Activated CD8-positive, alpha-beta memory T cell treated with anti-CD3 and anti-CD28 coated beads, Interleukin-2, amount 10 ng/mL, durations not matched to agents 7 days and 5 days (primary cell): Measurements from ENCODE around the gene PGM2. TPM values are rescaled to one million over a fixed set of nuclear protein-coding genes. Genes with fewer than 3 reads are reported as not detected.

Experiments
- ATAC-seq: fragments of 150-1000 bp; cut with Tn5 transposase; one replicate; pipeline ENCODE4 v1.10.0; 2021; ENCODE audit warnings: moderate library complexity
- CTCF ChIA-PET: fragments of 350-600 bp; sonication (Branson Sonifier 250); formaldehyde crosslinking; loops from one replicate; lab custom pipeline; 2021; ENCODE audit warnings: antibody characterized with exemption; lab: Charles Lee
- DNase-seq: peaks from one replicate; pipeline ENCODE4 v3.0.0-alpha.2; 2020
- H3K27ac Mint-ChIP-seq: one replicate; pipeline ENCODE4 v1.8.0; 2021; ENCODE audit warnings: mild to moderate bottlenecking, mixed read lengths
- H3K27me3 Mint-ChIP-seq: one replicate; pipeline ENCODE4 v1.8.0; 2021; ENCODE audit warnings: mixed read lengths
- H3K36me3 Mint-ChIP-seq: one replicate; pipeline ENCODE4 v1.8.0; 2021; ENCODE audit warnings: mild to moderate bottlenecking, mixed read lengths
- H3K4me1 Mint-ChIP-seq: one replicate; pipeline ENCODE4 v1.8.0; 2021; ENCODE audit warnings: mixed read lengths
- H3K4me3 Mint-ChIP-seq: one replicate; pipeline ENCODE4 v1.8.0; 2021; ENCODE audit warnings: mild to moderate bottlenecking, moderate library complexity, mixed read lengths
- H3K9me3 Mint-ChIP-seq: one replicate; pipeline ENCODE4 v1.8.0; 2022; ENCODE audit warnings: low read depth, mixed read lengths
- total RNA-seq, 2 experiments: library from RNA; stranded (reverse); gene quantifications; one replicate each; pipeline ENCODE4 v1.2.3, GENCODE V29; 2021

PGM2 gene
- total RNA-seq, 2 experiments from 2014 or later: 38.6 to 49.0 TPM

- Mint-ChIP-seq H3K27me3 (peaks cover 11% of the 10 kb centered on the region), H3K4me1 (peaks cover 18% of the 10 kb centered on the region), H3K27ac (no peak overlapping the region), H3K9me3 (no peaks in the 10 kb centered on the region), H3K36me3 (no peaks in the 10 kb centered on the region), H3K4me3 (no peak overlapping the region)
- ATAC-seq: no peak
- CTCF ChIA-PET: interaction anchor here (0.6 kb wide), 1 partner anchor 599 kb away, joined by 3 read pairs; no protein-coding TSS in a partner anchor
- DNase-seq: no peak
Measured at GRCh38 chr4:37881811-37882210, 55.3 kb downstream of the PGM2 start.

DNA sequence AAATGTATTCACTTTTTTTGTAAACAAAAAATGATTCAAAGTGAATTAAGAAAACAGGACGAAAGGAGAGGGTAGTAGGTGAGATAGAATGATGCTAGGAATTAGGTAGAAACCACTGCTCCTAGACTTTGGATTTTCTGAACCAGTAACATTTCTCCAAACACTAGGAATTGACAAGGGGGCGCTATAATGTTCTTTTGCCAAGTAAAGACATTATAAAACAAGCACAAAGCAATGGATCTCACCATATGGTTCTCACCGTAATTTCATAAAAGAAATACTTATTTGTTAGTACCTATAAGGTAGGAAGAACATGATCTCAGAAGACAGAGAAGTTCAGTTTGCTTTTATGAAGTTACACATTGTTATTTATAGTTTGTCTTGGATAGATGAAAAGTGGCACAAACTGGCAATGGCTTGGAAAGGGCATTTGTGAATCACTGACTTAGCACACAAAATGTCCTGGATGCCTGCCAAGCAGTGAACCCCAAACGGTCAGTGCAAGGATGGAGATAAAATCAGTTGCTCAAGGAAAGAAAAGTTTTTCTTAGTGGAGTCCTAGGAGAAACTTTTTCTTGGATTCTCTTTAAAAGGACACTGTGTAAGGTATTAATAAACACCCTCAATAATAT, 56.3 kb downstream of the PGM2 start:
- H3K9me3 Mint-ChIP-seq: no peaks in the 10 kb centered on the region
- CTCF ChIA-PET: no interaction called here
- no peak for DNase-seq

DNA sequence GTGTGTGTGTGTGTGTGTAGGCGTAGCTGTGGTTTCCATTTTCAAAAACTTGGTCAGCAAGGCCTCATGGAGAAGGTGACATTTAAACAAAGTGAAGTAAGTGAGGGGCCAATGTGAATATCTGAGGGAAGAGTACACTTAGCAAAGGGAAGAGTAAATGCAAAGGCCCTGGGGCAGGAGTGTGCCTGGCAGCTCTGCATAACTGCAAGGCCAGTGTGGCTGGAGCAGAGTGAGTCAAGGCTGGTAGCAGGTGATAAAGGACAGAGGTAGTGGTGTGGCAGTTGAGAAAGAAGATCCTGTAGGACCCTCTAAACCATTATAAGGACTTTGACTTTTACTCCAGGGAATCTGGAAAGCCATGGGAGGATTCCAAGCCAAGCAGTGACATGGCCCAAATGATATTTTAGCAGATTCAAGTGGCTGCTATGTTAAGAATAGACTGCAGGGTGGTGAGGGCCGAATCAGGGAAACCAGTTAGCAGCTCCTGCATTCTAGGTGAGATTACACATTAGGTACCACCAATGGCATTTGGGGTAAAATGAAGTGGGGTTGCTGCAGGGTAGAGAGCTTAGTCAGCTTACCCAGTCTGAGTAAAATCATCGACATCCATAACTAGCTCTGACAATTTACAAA, 58.5 kb downstream of the PGM2 start:
- H3K4me3 Mint-ChIP-seq: no peak overlapping the region
- no peaks in the 10 kb centered on the region for H3K36me3 Mint-ChIP-seq
- peak overlapping the region; percentile 26 for H3K27ac Mint-ChIP-seq
- H3K4me1 Mint-ChIP-seq: peaks cover 21% of the 10 kb centered on the region
- no peaks in the 10 kb centered on the region for H3K9me3 Mint-ChIP-seq
- no peak for ATAC-seq
- peaks cover 14% of the 10 kb centered on the region for H3K27me3 Mint-ChIP-seq
- CTCF ChIA-PET: interaction anchor here (0.9 kb wide), 1 partner anchor 10 kb away, joined by 4 read pairs; no protein-coding TSS in a partner anchor
- DNase-seq: no peak

More for the DNA sequence above, 56.3 kb downstream of the PGM2 start:
- ATAC-seq: no peak
- Mint-ChIP-seq H3K27me3 (peaks cover 11% of the 10 kb centered on the region), H3K27ac (no peak overlapping the region), H3K36me3 (no peaks in the 10 kb centered on the region), H3K4me1 (peaks cover 18% of the 10 kb centered on the region), H3K4me3 (no peak overlapping the region)

GRCh38 chr4:37885496-37885895, 59.0 kb downstream of the PGM2 start:
- Mint-ChIP-seq H3K27me3 (peaks cover 17% of the 10 kb centered on the region), H3K4me3 (no peak overlapping the region), H3K27ac (peak overlapping the region; percentile 26), H3K4me1 (peaks cover 21% of the 10 kb centered on the region), H3K36me3 (no peaks in the 10 kb centered on the region), H3K9me3 (no peaks in the 10 kb centered on the region)
- DNase-seq (no peak), ATAC-seq (no peak)
- CTCF ChIA-PET: interaction anchor here (0.9 kb wide), 1 partner anchor 9 kb away, joined by 4 read pairs; no protein-coding TSS in a partner anchor

GRCh38 chr4:37889849-37890800, 63.6 kb downstream of the PGM2 start:
- peaks cover 33% of the 10 kb centered on the region for H3K4me1 Mint-ChIP-seq
- H3K27me3 Mint-ChIP-seq: peaks cover 6% of the 10 kb centered on the region
- DNase-seq: peak; percentile 46
- no peaks in the 10 kb centered on the region for H3K9me3 Mint-ChIP-seq
- H3K36me3 Mint-ChIP-seq: peaks cover 11% of the 10 kb centered on the region
- no peak for ATAC-seq
- H3K4me3 Mint-ChIP-seq: peak overlapping the region; percentile 87
- CTCF ChIA-PET: interaction anchor here (1.6 to 2.3 kb wide), 2 partner anchors 15 to 88 kb away, joined by 3 to 11 read pairs; no protein-coding TSS in a partner anchor
- no peak overlapping the region for H3K27ac Mint-ChIP-seq

- Mint-ChIP-seq H3K4me1 (peaks cover 32% of the 10 kb centered on the region), H3K27ac (peak within 1 kb of the TSS; percentile 91), H3K9me3 (no peaks in the 10 kb centered on the region), H3K4me3 (peak within 1 kb of the TSS; percentile 87), H3K36me3 (peaks cover 14% of the 10 kb centered on the region), H3K27me3 (peaks cover 6% of the 10 kb centered on the region)
- CTCF ChIA-PET: interaction anchor here (1.0 to 2.3 kb wide), 4 partner anchors 24 to 87 kb away, joined by 3 to 11 read pairs (median 4); partner anchors contain the start of gene PGM2
- peak; percentile 45 for ATAC-seq
- DNase-seq: peak; percentile 66
Measured at GRCh38 chr4:37890801-37891259, 64.3 kb downstream of the PGM2 start, which contains the start of gene TBC1D1. Gene TBC1D1, plus strand, starts transcription at chr4:37891084. Its CDS starts 11,012 bp downstream, at chr4:37902096.

DNA sequence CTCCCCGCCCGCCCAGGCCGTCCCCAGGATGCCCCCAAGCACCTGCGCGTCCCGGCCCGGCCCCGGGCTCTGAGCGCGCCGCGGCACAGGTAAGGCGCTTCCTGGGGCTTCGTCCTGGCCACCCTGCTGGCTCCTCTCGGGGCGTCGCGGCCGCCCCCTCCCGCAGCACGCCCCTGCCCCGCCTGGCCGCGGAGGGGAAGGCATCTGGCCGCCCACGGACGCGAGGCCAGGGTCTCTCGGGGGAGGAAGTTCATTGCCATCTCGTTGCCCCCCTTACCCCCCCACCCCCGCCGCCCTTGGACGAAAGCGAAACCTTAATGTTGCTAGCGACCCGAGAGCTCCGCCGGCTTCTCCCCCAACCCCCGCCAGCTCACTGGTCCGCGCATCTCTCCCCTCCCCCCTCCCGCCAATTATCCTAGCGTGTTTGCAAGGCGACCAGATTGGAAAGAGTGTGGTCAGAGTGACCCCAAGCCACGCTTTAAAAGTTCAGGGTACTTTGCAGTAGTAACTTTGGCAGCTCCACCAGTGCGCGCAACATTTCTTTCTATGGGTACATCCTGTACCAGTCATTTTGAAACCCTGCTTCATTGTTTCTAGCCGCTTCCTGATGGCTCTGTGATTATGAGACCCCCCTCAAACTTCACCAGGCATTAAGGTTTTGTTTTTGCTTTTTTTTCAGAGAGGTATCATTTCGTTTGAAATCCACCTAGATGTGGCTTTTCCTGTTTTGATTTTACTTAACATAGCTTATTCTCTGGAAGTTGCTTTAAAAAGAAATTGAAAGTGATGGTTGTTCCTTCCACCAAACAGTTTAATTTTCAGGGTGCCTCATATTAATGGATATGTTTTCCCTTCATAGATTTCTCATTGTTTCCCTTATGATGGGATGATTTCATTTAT, 65.0 kb downstream of the PGM2 start:
- DNase-seq (peak; percentile 86), ATAC-seq (peak; percentile 73)
- H3K27ac Mint-ChIP-seq: peak overlapping the region; percentile 91
- peaks cover 16% of the 10 kb centered on the region for H3K36me3 Mint-ChIP-seq
- CTCF ChIA-PET: interaction anchor here (1.0 to 2.3 kb wide), 5 partner anchors 25 to 90 kb away, joined by 3 to 11 read pairs (median 4); partner anchors contain the start of gene PGM2
- peak overlapping the region; percentile 87 for H3K4me3 Mint-ChIP-seq
- H3K4me1 Mint-ChIP-seq: peaks cover 31% of the 10 kb centered on the region
- H3K27me3 Mint-ChIP-seq: peaks cover 6% of the 10 kb centered on the region
- no peaks in the 10 kb centered on the region for H3K9me3 Mint-ChIP-seq

DNA sequence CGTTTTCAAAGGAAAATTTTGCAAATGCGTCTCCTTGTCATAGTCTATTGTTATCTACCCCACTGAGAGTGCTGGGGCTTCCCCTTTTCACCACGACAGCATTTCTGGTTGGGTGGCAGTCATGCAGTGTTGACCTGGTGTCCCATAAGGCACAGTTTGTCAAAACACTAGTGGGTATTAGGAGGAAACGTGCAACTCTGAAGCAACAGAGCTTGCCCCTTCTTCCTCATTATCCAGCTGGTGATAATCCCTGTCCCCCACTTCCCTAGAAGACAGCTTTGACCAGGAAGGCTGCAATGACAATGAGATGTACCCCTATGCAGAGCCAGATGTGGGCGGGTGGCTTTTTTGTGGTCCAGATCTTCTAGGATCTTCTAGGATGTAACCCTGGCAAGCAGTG, 66.2 kb downstream of the PGM2 start:
- peak; percentile 39 for ATAC-seq

GRCh38 chr4:37893164-37893563, 66.7 kb downstream of the PGM2 start:
- ATAC-seq (no peak), DNase-seq (no peak)
- no peaks in the 10 kb centered on the region for H3K9me3 Mint-ChIP-seq
- H3K36me3 Mint-ChIP-seq: peaks cover 19% of the 10 kb centered on the region
- H3K27me3 Mint-ChIP-seq: peaks cover 6% of the 10 kb centered on the region
- peak overlapping the region; percentile 87 for H3K4me3 Mint-ChIP-seq
- CTCF ChIA-PET: interaction anchor here (1.0 to 1.1 kb wide), 2 partner anchors 35 to 85 kb away, joined by 3 to 4 read pairs; no protein-coding TSS in a partner anchor
- H3K27ac Mint-ChIP-seq: peak overlapping the region; percentile 91
- peaks cover 34% of the 10 kb centered on the region for H3K4me1 Mint-ChIP-seq

More for the DNA sequence above, 66.2 kb downstream of the PGM2 start:
- H3K36me3 Mint-ChIP-seq: peaks cover 18% of the 10 kb centered on the region
- H3K9me3 Mint-ChIP-seq: no peaks in the 10 kb centered on the region
- DNase-seq: peak; percentile 73
- peak overlapping the region; percentile 87 for H3K4me3 Mint-ChIP-seq
- peaks cover 6% of the 10 kb centered on the region for H3K27me3 Mint-ChIP-seq
- H3K27ac Mint-ChIP-seq: peak overlapping the region; percentile 91
- CTCF ChIA-PET: interaction anchor here (1.0 to 1.6 kb wide), 3 partner anchors 36 to 86 kb away, joined by 3 to 4 read pairs (median 4); partner anchors contain the start of gene PGM2
- H3K4me1 Mint-ChIP-seq: peaks cover 34% of the 10 kb centered on the region

GRCh38 chr4:37895271-37895670, 68.8 kb downstream of the PGM2 start:
- Mint-ChIP-seq H3K4me1 (peaks cover 32% of the 10 kb centered on the region), H3K36me3 (peaks cover 28% of the 10 kb centered on the region), H3K4me3 (no peak overlapping the region), H3K27me3 (peaks cover under 1% of the 10 kb centered on the region), H3K27ac (no peak overlapping the region), H3K9me3 (peaks cover 2% of the 10 kb centered on the region)
- ATAC-seq (no peak), DNase-seq (no peak)
- CTCF ChIA-PET: interaction anchor here (1.5 to 1.9 kb wide), 2 partner anchors 9 to 10 kb away, joined by 3 to 4 read pairs; no protein-coding TSS in a partner anchor

DNA sequence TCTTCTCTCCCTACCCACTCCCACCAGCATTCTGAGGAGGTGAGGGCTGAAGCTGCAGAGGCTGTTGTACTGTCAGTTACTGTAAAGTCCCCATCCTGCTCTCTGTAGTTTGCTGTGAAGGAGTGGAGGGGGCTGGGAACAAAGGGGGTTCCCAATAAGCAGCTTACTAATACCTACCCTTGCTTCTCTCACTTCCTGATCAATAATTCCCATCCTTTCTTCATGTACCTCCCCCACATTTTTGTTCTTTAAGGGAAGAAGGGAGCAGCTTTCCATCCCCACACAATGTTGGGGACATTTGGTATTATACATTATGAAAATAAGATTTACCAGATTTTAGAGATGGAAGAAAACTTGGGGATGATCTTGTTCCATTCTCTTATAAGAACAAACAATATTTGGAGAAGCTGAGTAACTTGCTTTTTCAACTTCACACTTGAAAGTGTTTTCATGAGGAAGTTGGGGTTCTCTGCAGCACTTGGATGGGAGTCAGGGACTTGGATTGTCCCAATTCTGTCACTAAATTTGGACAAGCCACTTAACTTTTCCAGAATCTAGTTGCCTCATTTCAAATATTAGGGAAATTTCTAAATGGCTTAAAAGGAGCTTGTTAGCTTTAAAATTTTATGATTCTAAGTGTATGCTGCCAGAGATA, 69.8 kb downstream of the PGM2 start:
- Mint-ChIP-seq H3K27ac (no peak overlapping the region), H3K36me3 (peaks cover 31% of the 10 kb centered on the region), H3K27me3 (no peaks in the 10 kb centered on the region), H3K4me3 (no peak overlapping the region), H3K9me3 (peaks cover 2% of the 10 kb centered on the region), H3K4me1 (peaks cover 32% of the 10 kb centered on the region)
- no peak for ATAC-seq
- DNase-seq: no peak
- CTCF ChIA-PET: interaction anchor here (1.3 kb wide), 1 partner anchor 87 kb away, joined by 4 read pairs; no protein-coding TSS in a partner anchor
